UCSD-AML1 (cell line): Measurements from ENCODE around the gene SEMG2.

Source experiments
- DNase-seq: peaks from one replicate; lab custom pipeline; 2025; ENCODE audit not compliant: unreplicated experiment; lab: John Stamatoyannopoulos, UW

The SEMG2 gene, protein sequence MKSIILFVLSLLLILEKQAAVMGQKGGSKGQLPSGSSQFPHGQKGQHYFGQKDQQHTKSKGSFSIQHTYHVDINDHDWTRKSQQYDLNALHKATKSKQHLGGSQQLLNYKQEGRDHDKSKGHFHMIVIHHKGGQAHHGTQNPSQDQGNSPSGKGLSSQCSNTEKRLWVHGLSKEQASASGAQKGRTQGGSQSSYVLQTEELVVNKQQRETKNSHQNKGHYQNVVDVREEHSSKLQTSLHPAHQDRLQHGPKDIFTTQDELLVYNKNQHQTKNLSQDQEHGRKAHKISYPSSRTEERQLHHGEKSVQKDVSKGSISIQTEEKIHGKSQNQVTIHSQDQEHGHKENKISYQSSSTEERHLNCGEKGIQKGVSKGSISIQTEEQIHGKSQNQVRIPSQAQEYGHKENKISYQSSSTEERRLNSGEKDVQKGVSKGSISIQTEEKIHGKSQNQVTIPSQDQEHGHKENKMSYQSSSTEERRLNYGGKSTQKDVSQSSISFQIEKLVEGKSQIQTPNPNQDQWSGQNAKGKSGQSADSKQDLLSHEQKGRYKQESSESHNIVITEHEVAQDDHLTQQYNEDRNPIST

DNA sequence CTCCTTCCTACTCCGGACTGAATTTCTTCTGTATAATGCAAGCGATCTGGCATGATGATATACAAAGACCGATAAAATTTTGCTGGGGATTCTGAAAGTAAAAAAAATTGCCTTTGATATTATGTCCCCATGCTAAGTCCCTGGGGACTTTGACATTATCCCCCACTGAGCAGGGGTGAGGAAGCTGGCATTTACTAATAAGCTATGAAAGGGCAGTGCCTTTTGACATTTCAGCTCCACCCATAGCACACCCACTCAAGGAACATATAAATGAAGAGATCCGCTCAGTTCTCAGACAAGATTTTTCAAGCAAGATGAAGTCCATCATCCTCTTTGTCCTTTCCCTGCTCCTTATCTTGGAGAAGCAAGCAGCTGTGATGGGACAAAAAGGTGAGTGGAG, at the start of gene SEMG2:
Gene SEMG2, plus strand, starts transcription at position 298 of the 400 bp plus-strand sequence. Its CDS starts 17 bp downstream, at position 315.
- no peak for DNase-seq

DNA sequence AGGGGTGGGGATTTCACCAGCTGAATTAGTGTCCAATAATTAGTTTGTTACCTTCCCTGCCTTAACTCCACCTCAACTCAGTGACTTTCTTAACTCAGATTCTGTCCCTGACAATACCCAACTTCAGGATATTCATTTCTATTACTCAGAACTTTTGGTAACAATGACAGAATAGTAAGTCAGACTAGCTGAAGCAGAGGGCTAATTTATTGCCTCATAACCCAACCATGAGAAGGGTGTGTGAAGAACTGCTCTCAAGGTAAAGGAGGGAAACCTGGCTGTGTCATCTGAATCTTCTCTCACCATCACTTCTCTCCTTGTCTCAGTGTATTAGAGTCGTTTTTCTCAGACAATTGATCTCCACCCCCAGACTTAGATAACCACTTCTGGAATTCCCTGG, 47.7 kb upstream of the SEMG2 start:
- no peak for DNase-seq

DNA sequence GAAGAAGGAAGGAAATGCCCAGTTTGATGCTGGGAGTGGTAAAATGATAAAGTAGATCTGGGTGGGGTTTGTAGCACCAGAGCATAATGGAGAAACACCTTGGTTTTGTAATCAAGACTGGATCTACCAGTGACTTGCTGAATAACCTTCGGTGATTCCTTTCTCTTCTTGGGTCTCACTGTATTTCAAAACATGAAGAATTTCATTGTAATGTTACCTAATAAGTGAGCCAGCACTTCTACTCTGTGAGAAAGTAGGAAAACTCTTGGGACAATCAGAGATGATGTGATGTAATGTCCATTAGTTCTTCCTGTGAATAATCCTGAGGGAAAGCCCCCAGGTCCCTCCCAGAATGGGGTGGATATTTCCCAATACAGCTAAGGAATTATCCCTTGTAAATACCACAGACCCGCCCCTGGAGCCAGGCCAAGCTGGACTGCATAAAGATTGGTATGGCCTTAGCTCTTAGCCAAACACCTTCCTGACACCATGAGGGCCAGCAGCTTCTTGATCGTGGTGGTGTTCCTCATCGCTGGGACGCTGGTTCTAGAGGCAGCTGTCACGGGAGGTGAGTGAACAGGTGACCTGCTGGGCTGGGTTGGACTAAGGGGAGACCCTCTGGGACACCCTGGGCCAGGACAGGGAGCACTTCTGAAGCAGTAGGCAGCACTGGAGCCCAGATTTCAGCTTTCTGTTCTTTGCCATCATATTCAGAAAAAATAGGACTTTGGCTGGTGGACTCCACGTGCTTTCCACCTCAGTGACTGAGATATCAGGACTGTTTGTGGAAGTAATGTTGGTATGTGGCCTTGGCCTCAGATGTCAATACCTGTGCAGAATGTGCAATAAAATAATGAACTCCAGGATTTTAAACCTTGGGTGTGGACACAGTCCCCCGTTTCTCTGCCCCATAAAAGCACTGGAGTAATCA, 46.5 kb upstream of the SEMG2 start, which contains the start of gene PI3:
Gene PI3, plus strand, starts transcription at position 469 of the 931 bp plus-strand sequence. Its CDS starts 21 bp downstream, at position 490.
- no peak for DNase-seq

GRCh38 chr20:45176526-45177267, 44.5 kb upstream of the SEMG2 start:
- no peak for DNase-seq

DNA sequence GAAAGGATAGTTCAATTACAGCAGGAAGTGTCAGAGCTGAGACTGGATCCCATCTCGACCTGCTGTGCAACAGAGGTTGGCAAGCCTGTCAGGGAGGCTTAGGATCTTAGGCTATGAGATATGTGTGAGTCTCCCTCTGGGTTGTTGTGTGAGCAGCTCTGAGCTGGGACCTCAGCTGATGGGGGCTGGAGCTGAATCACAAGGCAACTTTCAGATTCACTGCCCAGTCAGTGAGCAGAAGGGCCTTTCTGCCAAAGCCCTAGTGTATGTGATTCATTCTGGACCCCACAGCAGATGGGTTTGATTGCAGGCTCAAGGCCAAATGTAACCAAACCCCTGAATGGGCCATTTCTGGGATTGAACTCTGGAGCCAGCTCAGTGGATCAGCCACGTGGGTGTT, 42.0 kb upstream of the SEMG2 start:
- no peak for DNase-seq

DNA sequence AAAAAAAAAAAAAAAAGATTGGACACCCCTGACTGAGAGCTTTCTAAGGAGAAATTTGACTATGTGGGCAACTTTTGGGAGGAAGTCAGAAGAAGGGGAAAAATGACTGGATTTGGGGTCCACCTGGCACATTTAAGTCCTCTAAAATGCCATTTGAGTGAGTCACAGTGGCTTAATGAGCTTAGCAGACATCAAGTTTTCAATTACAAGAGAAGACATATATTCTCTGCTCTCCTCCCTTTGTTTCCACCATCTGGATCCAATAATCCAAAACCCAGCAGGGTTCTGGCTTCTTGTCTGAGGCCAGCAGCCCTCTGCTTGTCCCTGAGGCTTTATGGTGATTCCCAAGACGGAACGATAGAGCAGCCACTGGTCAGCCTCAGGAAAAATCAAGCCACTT, 39.5 kb upstream of the SEMG2 start:
- DNase-seq: no peak

GRCh38 chr20:45183084-45183483, 38.1 kb upstream of the SEMG2 start:
- DNase-seq: no peak

GRCh38 chr20:45187693-45188092, 33.5 kb upstream of the SEMG2 start:
- no peak for DNase-seq

DNA sequence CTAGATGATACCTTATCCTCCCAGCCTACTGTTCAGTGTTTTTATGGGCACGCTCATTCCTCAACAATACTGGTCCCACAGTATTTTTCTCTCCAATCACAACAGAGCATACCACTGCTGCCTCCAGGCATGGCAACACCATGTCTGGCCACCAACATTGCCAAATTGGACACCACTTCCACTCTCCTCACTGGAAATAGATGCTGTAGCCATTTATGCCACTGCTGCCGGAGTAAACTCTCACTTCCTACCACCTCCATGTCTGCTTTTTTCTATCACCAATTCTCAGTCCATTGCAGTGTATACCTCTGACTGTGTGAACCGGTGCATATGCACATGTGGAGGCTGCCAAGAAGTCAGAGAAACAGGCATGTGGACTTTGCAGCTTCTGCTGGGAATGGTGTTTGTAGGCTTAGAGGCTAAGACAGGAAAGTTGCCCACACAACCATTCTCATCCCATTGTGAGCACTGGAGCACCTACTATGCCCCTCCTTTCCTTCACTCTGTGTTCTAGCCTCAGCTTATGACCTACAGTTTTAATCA, 32.0 kb upstream of the SEMG2 start:
- no peak for DNase-seq

DNA sequence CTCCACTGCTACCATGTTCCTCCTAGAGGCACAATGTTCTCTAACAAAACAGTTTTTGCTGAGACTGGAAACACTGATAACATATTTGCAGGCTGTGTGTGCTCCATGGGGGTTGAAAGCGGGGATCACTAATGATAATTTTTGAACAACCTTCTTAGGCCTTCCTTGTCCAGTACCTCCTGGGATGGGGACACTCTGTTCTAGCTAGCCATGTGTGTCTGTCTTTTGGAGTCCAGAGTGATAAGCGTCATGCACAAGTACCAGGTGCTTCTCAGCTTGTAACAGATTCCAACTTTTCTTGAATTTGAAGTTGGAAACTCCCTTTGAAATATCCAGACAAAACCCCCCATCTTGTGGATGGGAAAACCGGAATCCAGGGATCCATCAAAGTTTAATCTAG, 31.3 kb upstream of the SEMG2 start:
- no peak for DNase-seq

GRCh38 chr20:45191926-45192325, 29.2 kb upstream of the SEMG2 start:
- DNase-seq: no peak

- DNase-seq: no peak
Observed at GRCh38 chr20:45193331-45193730, 27.8 kb upstream of the SEMG2 start.

GRCh38 chr20:45206725-45207124, 14.4 kb upstream of the SEMG2 start, which contains the start of gene SEMG1:
Gene SEMG1 (plus strand): TSS chr20:45207033. CDS start chr20:45207054, 21 bp downstream.
- DNase-seq: no peak

DNA sequence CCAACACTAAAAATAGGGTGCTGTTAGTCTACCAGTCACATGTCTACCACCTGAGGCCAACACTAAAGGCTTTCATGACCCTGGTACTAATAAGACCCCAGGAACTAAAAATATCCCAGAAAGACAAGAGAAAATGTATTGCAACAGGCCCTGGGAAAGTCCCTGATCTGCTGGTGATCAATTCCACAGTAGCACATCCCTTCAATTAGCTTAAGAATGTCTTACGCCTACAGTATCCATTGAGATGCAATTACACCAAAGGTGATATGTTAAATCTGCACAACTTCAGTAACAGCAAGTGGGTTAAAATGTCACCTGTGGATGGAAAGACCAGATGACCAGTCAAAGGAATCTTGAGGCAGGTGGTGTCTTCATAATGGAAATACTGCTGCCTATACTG, 11.2 kb upstream of the SEMG2 start:
- DNase-seq: no peak

DNA sequence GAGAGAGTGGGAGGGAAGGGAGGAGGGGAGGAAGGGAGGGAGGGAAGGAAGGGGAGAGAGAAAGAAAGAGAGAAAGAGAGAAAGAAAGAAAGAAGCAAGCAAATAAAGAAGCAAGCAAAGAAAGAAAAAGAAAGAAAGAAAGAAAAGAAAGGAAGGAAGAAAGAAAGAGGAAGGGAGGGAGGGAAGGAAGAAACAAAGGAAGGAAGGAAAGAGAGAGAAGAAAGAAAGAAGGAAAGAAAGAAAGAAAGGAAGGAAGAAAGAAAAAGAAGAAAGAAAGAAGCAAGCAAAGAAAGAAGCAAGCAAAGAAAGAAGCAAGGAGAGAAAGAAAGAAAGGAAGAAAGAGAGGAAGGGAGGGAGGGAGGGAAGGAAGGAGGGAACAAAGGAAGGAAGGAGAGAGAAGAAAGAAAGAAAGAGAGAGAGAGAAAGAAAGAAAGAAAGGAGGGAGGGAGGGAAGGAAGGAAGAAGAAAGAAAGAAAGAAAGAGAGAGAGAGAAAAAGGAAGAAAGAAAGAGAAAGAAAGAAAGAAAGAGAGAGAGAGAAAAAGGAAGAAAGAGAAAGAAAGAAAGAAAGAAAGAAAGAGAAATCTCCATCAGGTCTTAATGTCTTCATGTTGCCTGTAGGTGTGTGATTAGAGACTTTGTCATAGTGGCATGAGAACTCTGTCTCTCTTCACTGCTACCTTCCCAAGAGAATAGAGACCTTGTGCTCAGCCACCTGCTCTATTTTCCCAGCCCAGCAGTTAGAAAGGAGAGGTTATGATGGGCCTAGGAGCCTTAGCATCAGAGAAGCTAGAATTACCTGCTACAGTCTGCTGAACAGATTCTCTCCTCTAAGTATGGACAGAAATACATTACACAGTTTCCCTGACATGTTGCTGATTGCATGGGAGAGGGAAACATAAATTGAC, 9.4 kb upstream of the SEMG2 start:
- no peak for DNase-seq

GRCh38 chr20:45212836-45213235, 8.3 kb upstream of the SEMG2 start:
- DNase-seq: no peak

DNA sequence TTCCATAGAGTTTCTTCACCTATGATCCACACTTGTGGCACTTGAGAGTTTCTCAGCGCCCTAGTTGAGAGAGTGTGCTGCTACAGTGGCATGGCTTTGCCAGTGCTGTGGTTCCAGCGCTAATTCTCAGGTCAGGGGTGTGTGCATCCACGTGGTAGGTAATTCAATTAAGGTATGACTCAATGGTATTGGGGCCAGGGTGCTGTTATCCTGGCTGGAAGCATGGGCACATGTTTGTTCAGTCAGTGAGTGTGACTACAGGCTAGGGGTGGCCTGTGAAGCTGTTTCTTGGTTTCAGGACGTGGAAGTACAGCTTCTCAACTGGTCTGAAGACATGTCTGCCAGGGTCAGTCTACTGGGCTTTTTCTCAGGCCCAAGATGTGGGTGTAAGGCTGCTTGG, 3.0 kb upstream of the SEMG2 start:
- DNase-seq: no peak

DNA sequence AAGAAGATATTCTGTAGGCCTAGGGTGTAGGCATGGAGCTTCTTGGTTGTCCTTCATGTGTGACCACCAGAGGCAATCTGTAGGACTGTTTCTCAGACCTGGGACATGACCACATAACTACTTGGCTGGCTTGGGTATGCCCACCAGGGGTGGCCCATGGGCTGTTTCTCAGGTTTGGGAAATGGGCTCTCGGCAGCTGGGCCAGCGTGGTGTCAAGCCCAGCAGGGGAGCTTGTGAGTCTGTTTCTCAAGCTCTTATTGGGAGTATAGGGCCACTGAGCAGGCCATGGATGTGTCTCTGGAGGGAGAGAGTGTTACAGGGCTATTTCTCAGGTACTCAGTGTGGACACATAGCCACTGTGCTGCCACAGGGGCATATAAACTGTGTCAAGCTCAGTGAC, 2.5 kb upstream of the SEMG2 start:
- DNase-seq: no peak

DNA sequence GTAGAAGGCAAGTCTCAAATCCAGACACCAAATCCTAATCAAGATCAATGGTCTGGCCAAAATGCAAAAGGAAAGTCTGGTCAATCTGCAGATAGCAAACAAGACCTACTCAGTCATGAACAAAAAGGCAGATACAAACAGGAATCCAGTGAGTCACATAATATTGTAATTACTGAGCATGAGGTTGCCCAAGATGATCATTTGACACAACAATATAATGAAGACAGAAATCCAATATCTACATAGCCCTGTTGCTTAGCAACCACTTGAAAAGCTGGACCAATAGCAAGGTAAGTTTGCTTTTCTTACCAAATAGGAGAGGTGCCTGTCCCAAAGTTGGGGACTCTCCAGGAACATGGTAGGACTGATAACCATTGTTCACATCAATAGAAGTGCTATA, 2.0 kb downstream of the SEMG2 start:
- DNase-seq: no peak
